Neural crest cell (in vitro differentiated cells): ENCODE data around the gene UBL4A. TPM values are rescaled to one million over a fixed set of nuclear protein-coding genes. Genes with fewer than 3 reads are reported as not detected.

Experiments used
- DNase-seq: peaks from one replicate; pipeline ENCODE4 v3.0.0; 2021; ENCODE audit warnings: low read depth, mixed read lengths, low spot score
- H3K27ac Mint-ChIP-seq: one replicate; pipeline ENCODE4 v1.8.0; 2021; ENCODE audit warnings: mild to moderate bottlenecking, mixed read lengths; ENCODE audit not compliant: unreplicated experiment
- H3K27me3 Mint-ChIP-seq: 2 replicates; pipeline ENCODE4 v1.8.0; 2021; ENCODE audit warnings: low read depth, mild to moderate bottlenecking, mixed read lengths
- H3K36me3 Mint-ChIP-seq: 2 replicates; pipeline ENCODE4 v1.8.0; 2021; ENCODE audit warnings: low read depth, mild to moderate bottlenecking, mixed read lengths
- H3K4me1 Mint-ChIP-seq: 2 replicates; pipeline ENCODE4 v1.8.0; 2021; ENCODE audit warnings: mixed read lengths
- H3K4me3 Mint-ChIP-seq: one replicate; pipeline ENCODE4 v1.8.0; 2021; ENCODE audit warnings: mild to moderate bottlenecking, mixed read lengths
- H3K9me3 Mint-ChIP-seq: 2 replicates; pipeline ENCODE4 v1.8.0; 2021; ENCODE audit warnings: mixed read lengths
- total RNA-seq: library from RNA; stranded (reverse); gene quantifications from 2 replicates; pipeline ENCODE4 v1.2.1, GENCODE V29; 2021
- TF ChIP-seq, protein P1 (sequence below): fragments of 200-600 bp; sonication (generic); conservative IDR thresholded peaks from 2 replicates; pipeline ENCODE4 v1.5.0; 2021; ENCODE audit warnings: antibody characterized with exemption, mild to moderate bottlenecking

UBL4A gene
- total RNA-seq, 1 donor from 2014 or later = 39.2 TPM

DNA sequence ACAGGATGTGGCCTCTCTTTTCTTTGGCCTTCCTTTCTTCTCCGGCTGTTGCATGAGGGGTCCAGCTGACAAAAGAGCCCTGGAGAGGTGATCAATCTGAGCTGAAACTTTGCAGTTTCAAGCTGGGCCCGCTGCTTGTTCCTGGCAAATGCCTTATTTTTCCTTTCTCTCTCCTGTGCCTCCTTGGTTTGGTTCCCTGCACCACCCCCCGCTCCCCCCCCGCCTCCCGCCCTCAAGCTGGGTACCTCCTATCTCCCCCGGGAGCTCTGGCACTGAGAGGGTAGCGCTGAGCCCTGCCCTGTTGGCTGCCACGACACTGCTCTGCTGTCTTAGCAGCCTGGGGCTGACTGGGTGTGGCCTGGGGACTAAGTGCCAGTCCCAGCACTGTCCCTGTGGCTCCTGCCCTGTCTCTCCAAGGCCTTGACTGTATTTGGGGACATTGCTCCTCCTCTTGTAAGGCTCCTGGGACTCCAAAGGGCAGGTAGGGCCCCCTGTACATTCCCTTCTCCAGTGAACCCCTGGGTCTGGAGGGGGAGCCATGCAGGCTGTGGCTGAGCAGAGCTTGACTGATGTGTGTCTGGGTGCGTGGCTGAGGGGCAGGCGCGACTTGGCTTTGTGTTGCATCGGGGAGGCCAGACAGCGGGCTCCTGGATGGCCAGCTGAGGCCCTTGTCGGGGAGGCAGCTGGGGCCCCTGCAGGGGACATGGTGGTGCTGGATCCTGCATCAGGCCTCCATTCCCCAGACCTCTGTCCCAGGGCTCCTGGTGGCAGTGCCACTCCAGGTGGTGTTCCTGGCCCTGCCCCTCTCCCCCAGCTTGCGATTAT lies 27.2 kb downstream of the UBL4A start:
- Mint-ChIP-seq H3K27ac (no peak overlapping the region), H3K36me3 (peaks cover 7% of the 10 kb centered on the region), H3K4me3 (peak overlapping the region; percentile 88), H3K27me3 (no peaks in the 10 kb centered on the region), H3K9me3 (no peaks in the 10 kb centered on the region), H3K4me1 (peaks cover 5% of the 10 kb centered on the region)
- TF ChIP-seq, protein P1, sequence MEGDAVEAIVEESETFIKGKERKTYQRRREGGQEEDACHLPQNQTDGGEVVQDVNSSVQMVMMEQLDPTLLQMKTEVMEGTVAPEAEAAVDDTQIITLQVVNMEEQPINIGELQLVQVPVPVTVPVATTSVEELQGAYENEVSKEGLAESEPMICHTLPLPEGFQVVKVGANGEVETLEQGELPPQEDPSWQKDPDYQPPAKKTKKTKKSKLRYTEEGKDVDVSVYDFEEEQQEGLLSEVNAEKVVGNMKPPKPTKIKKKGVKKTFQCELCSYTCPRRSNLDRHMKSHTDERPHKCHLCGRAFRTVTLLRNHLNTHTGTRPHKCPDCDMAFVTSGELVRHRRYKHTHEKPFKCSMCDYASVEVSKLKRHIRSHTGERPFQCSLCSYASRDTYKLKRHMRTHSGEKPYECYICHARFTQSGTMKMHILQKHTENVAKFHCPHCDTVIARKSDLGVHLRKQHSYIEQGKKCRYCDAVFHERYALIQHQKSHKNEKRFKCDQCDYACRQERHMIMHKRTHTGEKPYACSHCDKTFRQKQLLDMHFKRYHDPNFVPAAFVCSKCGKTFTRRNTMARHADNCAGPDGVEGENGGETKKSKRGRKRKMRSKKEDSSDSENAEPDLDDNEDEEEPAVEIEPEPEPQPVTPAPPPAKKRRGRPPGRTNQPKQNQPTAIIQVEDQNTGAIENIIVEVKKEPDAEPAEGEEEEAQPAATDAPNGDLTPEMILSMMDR = no peak
- DNase-seq = no peak

DNA sequence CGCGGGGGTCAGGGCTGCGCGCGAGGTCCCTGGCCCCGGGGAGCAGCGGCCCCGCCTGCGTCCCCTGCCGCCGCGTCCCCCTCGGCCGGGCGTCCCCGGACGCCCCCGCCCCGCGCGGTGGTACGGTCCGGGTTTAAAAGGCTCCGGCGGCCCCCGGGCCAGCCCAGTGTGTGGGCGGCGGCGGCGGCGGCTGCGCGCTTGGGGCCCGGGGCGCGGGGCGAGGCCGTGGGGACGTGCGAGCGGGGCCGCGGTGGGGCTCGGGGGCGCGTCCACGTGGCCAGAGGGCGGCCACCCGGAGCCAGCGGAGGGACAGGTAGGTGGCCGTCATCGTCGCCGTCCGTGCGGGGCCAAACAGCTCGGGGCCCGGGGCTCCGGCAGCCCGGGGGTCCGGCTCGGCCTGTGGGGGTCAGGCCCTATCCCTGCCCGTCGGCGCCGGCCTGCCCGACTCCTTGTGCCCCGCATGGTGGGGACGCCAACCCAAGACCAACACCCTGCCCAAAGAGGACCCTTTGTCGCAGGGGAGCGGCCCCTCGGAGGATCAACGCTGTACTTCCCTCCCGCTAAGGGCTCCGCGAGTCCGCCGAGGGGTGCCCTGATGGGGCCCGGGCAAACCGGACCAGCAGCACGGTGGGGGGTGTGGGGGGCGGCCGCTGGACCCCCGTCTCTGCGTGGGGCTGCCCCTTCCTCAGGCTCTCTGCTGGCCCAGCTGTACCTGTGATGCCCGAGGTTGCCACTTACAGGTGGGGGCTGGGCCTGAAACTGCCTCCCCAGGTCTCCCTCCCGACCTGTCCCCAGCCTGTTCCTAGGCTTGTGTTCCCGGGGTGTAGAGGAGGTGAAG lies 28.1 kb downstream of the UBL4A start, which contains the start of gene PLXNA3:
PLXNA3 (plus strand) TSS at position 166 of the 838 bp plus-strand sequence. CDS start 1,903 bp downstream, outside the sequence.
- H3K36me3 Mint-ChIP-seq = peaks cover 9% of the 10 kb centered on the region
- TF ChIP-seq, protein P1 = no peak
- H3K27ac Mint-ChIP-seq = peak within 1 kb of the TSS; percentile 97
- peak within 1 kb of the TSS; percentile 91 for H3K4me3 Mint-ChIP-seq
- no peaks in the 10 kb centered on the region for H3K27me3 Mint-ChIP-seq
- peak; percentile 56 for DNase-seq
- H3K9me3 Mint-ChIP-seq = no peaks in the 10 kb centered on the region
- peaks cover 5% of the 10 kb centered on the region for H3K4me1 Mint-ChIP-seq

DNA sequence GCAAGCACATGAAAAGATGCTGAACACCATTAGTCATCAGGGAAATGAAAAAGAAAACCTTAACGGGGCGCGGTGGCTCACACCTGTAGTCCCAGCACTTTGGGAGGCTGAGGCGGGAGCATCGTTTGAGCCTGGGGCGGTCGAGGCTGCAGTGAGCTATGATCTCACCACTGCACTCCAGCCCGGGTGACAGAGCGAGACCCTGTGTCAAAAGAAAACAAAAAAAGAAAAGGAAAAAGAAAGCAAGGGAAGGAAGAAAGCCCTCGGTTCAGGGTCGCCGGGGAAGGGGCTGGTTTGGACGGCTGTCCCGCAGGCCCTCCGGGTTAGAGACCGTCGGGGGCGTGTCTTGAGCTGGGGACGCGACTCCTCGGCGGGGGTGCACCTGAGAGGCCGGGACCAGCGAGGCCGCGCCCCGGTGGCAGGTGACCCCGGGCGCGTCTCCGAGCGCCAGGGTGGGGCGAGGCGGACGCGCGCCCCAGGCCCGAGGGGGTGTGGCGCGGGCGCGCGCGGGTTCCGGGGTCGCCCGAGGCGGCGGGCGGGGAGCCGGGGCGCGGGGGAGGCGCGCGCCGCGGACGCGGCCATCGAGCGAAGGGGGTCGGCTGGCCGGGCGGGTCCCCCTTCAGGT lies 28.8 kb downstream of the UBL4A start:
- TF ChIP-seq, protein P1 = no peak
- no peak for DNase-seq
- H3K9me3 Mint-ChIP-seq = no peaks in the 10 kb centered on the region
- peak overlapping the region; percentile 97 for H3K27ac Mint-ChIP-seq
- peaks cover 9% of the 10 kb centered on the region for H3K36me3 Mint-ChIP-seq
- H3K4me3 Mint-ChIP-seq = peak overlapping the region; percentile 91
- peaks cover 5% of the 10 kb centered on the region for H3K4me1 Mint-ChIP-seq
- H3K27me3 Mint-ChIP-seq = no peaks in the 10 kb centered on the region

DNA sequence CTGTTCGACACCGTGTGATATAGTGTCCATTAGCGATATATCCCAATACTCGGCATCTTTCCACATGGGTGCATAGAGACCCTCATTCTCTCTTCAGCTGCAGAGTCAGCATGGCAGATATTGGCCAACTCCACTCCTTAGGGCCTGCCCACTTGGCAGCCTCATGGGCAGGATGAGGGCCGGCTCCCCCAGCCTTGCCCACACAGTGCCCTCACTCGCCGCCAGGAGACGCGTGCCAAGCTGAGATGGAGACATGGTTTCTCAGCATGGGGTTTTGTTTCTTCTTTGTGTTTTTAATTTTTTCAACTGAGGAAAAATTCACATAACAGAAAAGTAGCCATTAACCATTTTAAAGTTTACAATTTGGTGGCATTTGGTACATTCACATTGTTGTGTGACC lies 33.6 kb downstream of the UBL4A start:
- H3K36me3 Mint-ChIP-seq = peaks cover 9% of the 10 kb centered on the region
- H3K27ac Mint-ChIP-seq = no peak overlapping the region
- H3K27me3 Mint-ChIP-seq = no peaks in the 10 kb centered on the region
- H3K4me3 Mint-ChIP-seq = peak overlapping the region; percentile 58
- TF ChIP-seq, protein P1 = no peak
- peaks cover 5% of the 10 kb centered on the region for H3K4me1 Mint-ChIP-seq
- DNase-seq = no peak
- no peaks in the 10 kb centered on the region for H3K9me3 Mint-ChIP-seq

DNA sequence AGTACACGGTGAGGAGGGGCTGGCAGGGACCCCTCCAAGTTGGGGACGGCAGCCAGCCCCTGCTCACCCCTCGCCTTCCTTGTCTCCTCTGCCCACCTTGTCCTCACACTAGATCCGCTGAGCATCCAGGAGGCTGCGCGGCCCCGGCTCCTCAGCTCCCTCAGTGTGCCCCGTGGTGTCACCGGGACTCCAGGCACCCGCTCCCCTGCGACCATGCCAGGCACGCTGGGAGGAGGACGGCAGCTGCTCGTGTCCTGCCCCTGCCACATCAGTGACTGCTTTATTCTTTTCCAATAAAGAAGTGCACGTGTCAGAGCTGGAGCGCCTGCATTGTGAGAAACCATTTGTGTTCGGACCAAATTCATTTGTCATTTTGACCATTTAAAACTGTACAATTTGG lies 36.1 kb downstream of the UBL4A start:
- Mint-ChIP-seq H3K4me3 (no peak overlapping the region), H3K27me3 (no peaks in the 10 kb centered on the region), H3K27ac (no peak overlapping the region), H3K9me3 (no peaks in the 10 kb centered on the region), H3K36me3 (peaks cover 6% of the 10 kb centered on the region), H3K4me1 (no peaks in the 10 kb centered on the region)
- no peak for DNase-seq
- TF ChIP-seq, protein P1 = no peak
